HEK293 (cell line): ENCODE measurements around the gene SPRY4.

Source experiments
- CTCF ChIP-seq: fragments of 450-650 bp; formaldehyde crosslinking; IDR thresholded peaks from 2 replicates; pipeline ENCODE4 v1.5.1; 2016; ENCODE audit warnings: missing biosample characterization, missing genetic modification characterization
- GLIS2 ChIP-seq: fragments of 450-650 bp; formaldehyde crosslinking; IDR thresholded peaks from 2 replicates; pipeline ENCODE4 v1.5.1; 2016; ENCODE audit warnings: missing biosample characterization, missing genetic modification characterization
- TCF7L2 ChIP-seq: IDR thresholded peaks from 2 replicates; pipeline ENCODE4 v1.6.1; 2011; ENCODE audit warnings: low read depth, mild to moderate bottlenecking, inconsistent platforms, low read length, moderate library complexity, borderline replicate concordance
- ZBTB7A ChIP-seq: fragments of 450-650 bp; formaldehyde crosslinking; IDR thresholded peaks from 2 replicates; pipeline ENCODE4 v1.5.1; 2016; ENCODE audit warnings: low read depth, missing biosample characterization, missing genetic modification characterization
- ZFP37 ChIP-seq: fragments of 450-650 bp; formaldehyde crosslinking; IDR thresholded peaks from 2 replicates; pipeline ENCODE4 v1.5.1; 2016; ENCODE audit warnings: missing biosample characterization, missing genetic modification characterization
- ZNF274 ChIP-seq, 2 experiments: fragments of 200-500 bp in 1 of 2; fragments of 450-650 bp in 1 of 2; sonication (Bioruptor generic) in 1 of 2; formaldehyde crosslinking in 1 of 2; IDR thresholded peaks; 2 replicates each; pipeline versions ENCODE4 v1.5.1 to v1.6.1; 2014 to 2016; ENCODE audit warnings: borderline replicate concordance in 1 of 2, inconsistent platforms in 1 of 2, low read length in 1 of 2, missing biosample characterization in 1 of 2, missing genetic modification characterization in 1 of 2
- ZNF398 ChIP-seq: fragments of 450-650 bp; formaldehyde crosslinking; IDR thresholded peaks from 2 replicates; pipeline ENCODE4 v1.5.1; 2017; ENCODE audit warnings: missing biosample characterization, missing genetic modification characterization

- TF ChIP-seq CTCF (no peak), ZNF274 (IDR thresholded peaks at IDR 0.05; ENCODE audit: low read length) (no peak), ZNF274 (tag by site-specific recombination; IDR thresholded peaks at IDR 0.05; ENCODE audit: borderline replicate concordance) (no peak), ZBTB7A (no peak), ZFP37 (tag by site-specific recombination) (no peak), TCF7L2 (no peak), ZNF398 (no peak), GLIS2 (tag by site-specific recombination) (no peak)
These were observed 25.2 kb upstream of the SPRY4 start for GRCh38 chr5:142350021-142350420.
